Astrocyte of the spinal cord (primary cell): Measurements from ENCODE around the gene TMEM88.
"Not testable (repeated sequence)": the region's sequence is repeated elsewhere in the genome, so short reads cannot be mapped to it uniquely, and the experiment has no call there.

ENCODE experiments used
- DNase-seq: peaks from one replicate; pipeline ENCODE4 v3.0.0; 2011; ENCODE audit warnings: low read depth, low spot score
- H3K4me3 ChIP-seq: 2 replicates; pipeline ENCODE4 v1.5.1; 2011; ENCODE audit warnings: low read depth, mild to moderate bottlenecking, low read length, moderate library complexity
- in situ Hi-C: cut with HindIII; loops from 2 replicates; pipeline ENCODE4 v1.10.0; 2017; ENCODE audit warnings: low sequenced_read_pairs
- TF ChIP-seq, protein P1 (sequence below): IDR thresholded peaks from 2 replicates; pipeline ENCODE4 v1.5.1; 2012; ENCODE audit warnings: low read depth, mild to moderate bottlenecking, low read length, inconsistent platforms

The TMEM88 gene, protein sequence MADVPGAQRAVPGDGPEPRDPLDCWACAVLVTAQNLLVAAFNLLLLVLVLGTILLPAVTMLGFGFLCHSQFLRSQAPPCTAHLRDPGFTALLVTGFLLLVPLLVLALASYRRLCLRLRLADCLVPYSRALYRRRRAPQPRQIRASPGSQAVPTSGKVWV

DNA sequence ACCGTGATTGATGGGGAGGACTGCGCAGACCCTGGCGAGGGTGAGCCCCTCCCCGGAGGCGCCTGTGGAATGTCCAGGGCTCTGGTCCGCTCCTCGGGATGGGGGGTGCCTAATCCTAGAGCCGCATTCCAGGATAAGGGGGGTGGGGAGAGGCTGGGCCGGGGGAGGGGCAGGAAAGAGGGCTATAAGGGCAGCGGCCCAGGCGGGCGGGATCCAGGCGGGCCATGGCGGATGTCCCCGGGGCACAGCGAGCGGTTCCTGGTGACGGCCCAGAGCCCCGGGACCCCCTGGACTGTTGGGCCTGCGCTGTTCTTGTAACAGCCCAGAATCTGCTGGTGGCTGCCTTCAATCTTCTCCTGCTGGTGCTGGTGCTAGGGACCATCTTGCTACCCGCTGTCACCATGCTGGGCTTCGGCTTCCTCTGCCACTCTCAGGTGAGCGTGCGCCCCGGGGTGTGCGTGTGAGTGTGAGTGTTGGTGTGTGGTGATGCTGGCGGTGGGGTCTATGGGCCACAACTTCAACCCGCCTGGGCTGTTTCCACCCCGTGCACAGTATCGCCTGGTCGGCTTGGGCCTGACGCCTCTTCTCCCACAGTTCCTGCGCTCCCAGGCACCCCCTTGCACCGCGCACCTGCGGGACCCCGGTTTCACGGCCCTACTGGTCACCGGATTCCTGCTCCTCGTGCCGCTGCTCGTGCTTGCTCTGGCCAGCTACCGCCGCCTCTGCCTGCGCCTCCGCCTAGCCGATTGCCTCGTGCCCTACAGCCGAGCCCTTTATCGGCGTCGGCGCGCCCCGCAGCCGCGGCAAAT, at the start of gene TMEM88:
TSS of gene TMEM88 (plus strand) at position 216 of the 809 bp plus-strand sequence. CDS start at position 225, 9 bp downstream.
- in situ Hi-C loops: no loop called here
- no peak within 1 kb of the TSS for H3K4me3 ChIP-seq
- TF ChIP-seq, protein P1, sequence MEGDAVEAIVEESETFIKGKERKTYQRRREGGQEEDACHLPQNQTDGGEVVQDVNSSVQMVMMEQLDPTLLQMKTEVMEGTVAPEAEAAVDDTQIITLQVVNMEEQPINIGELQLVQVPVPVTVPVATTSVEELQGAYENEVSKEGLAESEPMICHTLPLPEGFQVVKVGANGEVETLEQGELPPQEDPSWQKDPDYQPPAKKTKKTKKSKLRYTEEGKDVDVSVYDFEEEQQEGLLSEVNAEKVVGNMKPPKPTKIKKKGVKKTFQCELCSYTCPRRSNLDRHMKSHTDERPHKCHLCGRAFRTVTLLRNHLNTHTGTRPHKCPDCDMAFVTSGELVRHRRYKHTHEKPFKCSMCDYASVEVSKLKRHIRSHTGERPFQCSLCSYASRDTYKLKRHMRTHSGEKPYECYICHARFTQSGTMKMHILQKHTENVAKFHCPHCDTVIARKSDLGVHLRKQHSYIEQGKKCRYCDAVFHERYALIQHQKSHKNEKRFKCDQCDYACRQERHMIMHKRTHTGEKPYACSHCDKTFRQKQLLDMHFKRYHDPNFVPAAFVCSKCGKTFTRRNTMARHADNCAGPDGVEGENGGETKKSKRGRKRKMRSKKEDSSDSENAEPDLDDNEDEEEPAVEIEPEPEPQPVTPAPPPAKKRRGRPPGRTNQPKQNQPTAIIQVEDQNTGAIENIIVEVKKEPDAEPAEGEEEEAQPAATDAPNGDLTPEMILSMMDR: no peak
- DNase-seq: no peak

DNA sequence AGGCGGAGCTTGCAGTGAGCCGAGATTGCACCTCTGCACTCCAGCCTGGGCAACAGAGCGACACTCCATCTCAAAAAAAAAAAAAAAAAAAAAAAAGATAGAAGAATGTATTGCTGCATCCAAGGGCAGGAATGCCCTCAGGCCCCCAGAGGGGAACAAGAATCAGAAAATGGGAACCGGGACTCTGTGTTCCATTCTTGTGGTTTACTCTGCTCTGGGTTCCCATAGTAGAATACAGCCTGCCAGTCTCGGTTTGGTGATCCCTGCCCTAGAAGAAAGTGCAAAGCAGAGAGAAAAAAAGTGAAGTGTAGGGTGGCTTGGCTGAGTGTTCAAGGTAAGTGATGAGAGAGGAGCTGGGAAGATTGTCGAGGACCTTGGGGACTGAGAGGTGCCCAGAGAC, 48.3 kb upstream of the TMEM88 start:
- in situ Hi-C loops: no loop called here
- TF ChIP-seq, protein P1: no peak
- H3K4me3 ChIP-seq: no peak overlapping the region
- no peak for DNase-seq

DNA sequence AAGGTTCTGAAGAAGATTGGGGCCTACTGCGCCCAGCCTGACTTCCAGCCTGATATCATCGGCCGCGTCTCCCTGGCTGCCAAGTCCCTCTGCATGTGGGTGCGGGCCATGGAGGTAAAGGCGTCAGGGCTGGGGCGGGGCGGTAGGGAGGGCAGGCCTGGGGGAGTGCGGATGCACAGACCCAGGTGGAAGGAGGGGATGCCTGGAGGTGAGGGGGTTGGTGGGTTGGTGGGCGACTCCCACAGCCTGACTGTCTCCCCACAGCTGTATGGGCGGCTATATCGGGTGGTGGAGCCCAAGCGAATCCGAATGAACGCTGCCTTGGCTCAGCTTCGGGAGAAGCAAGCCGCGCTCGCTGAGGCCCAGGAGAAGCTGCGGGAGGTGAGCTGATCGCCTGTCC, 47.7 kb upstream of the TMEM88 start:
- DNase-seq: no peak
- no peak overlapping the region for H3K4me3 ChIP-seq
- in situ Hi-C loops: no loop called here
- TF ChIP-seq, protein P1: no peak

DNA sequence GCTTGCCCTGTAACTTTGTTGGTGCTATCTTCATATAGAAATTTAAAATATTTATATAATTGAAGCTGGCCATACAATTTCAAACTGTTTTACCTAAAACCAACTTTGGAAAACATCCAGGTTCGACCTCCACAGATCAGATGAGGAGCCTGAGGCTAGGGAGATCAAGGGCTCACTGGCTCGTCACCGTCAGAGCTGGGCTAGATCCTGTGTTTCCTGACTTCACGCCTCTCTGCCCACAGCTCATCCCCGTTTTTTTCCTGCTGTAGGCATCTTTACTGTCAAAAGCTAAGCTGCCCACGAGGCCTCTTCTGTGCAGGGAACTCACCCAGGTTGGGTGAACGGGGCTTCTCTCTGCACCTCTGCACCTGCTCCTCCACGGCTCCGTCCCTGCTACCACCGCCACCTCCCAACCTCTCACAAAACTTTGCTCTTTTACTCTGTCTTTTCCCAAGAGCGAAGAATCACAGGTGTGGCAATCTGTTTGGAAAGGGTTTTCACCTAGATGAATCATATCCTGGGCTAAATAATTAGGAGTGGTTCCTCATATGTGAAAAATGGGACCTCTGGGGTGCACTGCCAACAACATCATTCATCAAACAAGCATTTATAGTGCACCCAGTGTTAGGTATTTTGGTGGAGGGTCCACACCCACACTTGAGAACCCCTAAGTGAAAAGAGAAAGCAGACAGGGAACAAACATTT, 45.6 kb upstream of the TMEM88 start:
- DNase-seq: no peak
- TF ChIP-seq, protein P1: no peak
- H3K4me3 ChIP-seq: no peak overlapping the region
- in situ Hi-C loops: no loop called here

DNA sequence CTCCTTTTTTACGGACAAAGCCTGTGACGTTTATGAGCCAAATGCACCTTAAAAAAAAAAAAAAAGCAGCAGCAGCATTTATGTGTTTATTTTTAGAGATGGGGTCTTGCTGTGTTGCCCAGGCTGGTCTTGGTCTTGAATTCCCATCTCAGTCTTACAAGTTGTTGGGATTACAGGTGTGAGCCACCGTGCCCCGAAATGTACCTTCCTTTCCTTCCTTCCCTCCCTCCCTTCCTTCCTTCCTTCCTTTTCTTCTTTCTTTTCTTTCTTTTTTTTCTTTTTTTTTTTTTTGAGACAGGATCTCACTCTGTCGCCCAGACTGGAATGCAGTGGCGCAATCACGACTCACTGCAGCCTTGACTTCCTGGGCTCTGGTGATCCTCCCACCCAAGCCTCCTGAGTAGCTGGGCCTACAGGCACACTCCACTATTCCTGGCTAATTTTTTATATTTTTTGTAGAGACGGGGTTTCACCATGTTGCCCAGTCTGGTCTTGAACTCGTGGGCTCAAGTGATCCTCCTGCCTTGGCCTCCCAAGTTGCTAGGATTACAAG, 45.0 kb upstream of the TMEM88 start:
- H3K4me3 ChIP-seq, DNase-seq, in situ Hi-C loops: not testable (repeated sequence)

DNA sequence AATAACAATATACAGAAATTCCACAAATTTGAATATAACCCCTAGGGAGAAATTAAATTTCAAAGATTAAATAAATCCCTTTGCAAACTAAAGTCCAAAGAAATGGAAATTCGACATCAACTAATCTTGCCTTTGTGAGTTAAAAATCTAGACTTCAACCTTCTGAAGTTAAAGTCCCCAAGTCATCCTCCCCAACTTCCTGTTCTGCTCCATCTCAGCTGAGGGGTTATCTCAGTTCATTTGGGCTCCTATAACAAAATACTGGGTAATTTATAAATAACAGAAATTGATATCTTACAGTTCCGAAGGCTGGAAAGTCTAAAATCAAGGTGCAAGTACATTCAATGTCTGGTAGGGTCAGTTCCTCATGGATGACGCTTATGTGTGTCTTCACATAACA, 43.6 kb upstream of the TMEM88 start:
- DNase-seq: no peak
- TF ChIP-seq, protein P1: no peak
- H3K4me3 ChIP-seq: no peak overlapping the region
- in situ Hi-C loops: no loop called here
